Neural progenitor cell (in vitro differentiated cells): ENCODE results near the gene PEAK1. TPM values are rescaled to one million over a fixed set of nuclear protein-coding genes. Genes with fewer than 3 reads are reported as not detected.

Source experiments
- DNase-seq: peaks from one replicate; pipeline ENCODE4 v3.0.0-alpha.2; 2016; ENCODE audit warnings: low spot score
- H2AFZ ChIP-seq: fragments of 200-600 bp; sonication (generic); replicated peaks from 2 replicates; pipeline ENCODE4 v1.6.1; 2016; ENCODE audit warnings: antibody characterized with exemption
- H3F3A ChIP-seq: fragments of 200-600 bp; sonication (generic); 2 replicates; pipeline ENCODE4 v1.6.1; 2016; ENCODE audit warnings: antibody characterized with exemption, low read depth
- H3K27ac ChIP-seq: fragments of 200-600 bp; sonication (generic); 2 replicates; pipeline ENCODE4 v1.5.1; 2016; ENCODE audit warnings: mild to moderate bottlenecking
- H3K27me3 ChIP-seq: fragments of 200-600 bp; sonication (generic); 2 replicates; pipeline ENCODE4 v1.6.1; 2016; ENCODE audit warnings: mild to moderate bottlenecking, moderate library complexity
- H3K36me3 ChIP-seq: fragments of 200-600 bp; sonication (generic); 2 replicates; pipeline ENCODE4 v1.5.1; 2016
- H3K4me1 ChIP-seq: fragments of 200-600 bp; sonication (generic); 2 replicates; pipeline ENCODE4 v1.6.1; 2016; ENCODE audit warnings: mixed run types
- H3K4me2 ChIP-seq: fragments of 200-600 bp; sonication (generic); 2 replicates; pipeline ENCODE4 v1.6.1; 2016
- H3K4me3 ChIP-seq: fragments of 200-600 bp; sonication (generic); 2 replicates; pipeline ENCODE4 v1.5.1; 2016
- H3K79me2 ChIP-seq: fragments of 200-600 bp; sonication (generic); 2 replicates; pipeline ENCODE4 v1.6.1; 2016; ENCODE audit warnings: low read depth
- H3K9ac ChIP-seq: fragments of 200-600 bp; sonication (generic); 2 replicates; pipeline ENCODE4 v1.6.1; 2016
- H3K9me3 ChIP-seq: fragments of 200-600 bp; sonication (generic); 2 replicates; pipeline ENCODE4 v1.5.1; 2016; ENCODE audit warnings: low read depth
- H4K20me1 ChIP-seq: fragments of 200-600 bp; sonication (generic); 2 replicates; pipeline ENCODE4 v1.6.1; 2016; ENCODE audit warnings: low read depth
- H3K27ac Mint-ChIP-seq: 3 replicates; pipeline ENCODE4 v1.8.0; 2021; ENCODE audit warnings: mixed read lengths
- H3K27me3 Mint-ChIP-seq: 2 replicates; pipeline ENCODE4 v1.8.0; 2022; ENCODE audit warnings: low read depth, mild to moderate bottlenecking, inconsistent platforms, moderate library complexity, mixed read lengths; ENCODE audit not compliant: insufficient read depth
- H3K36me3 Mint-ChIP-seq: 3 replicates; pipeline ENCODE4 v1.8.0; 2021; ENCODE audit warnings: mixed read lengths
- H3K4me1 Mint-ChIP-seq: 3 replicates; pipeline ENCODE4 v1.8.0; 2021; ENCODE audit warnings: mixed read lengths
- H3K4me3 Mint-ChIP-seq: 3 replicates; pipeline ENCODE4 v1.8.0; 2021; ENCODE audit warnings: mild to moderate bottlenecking, moderate library complexity, mixed read lengths
- H3K9me3 Mint-ChIP-seq: 3 replicates; pipeline ENCODE4 v1.8.0; 2020; ENCODE audit warnings: mixed read lengths
- CTCF ChIP-seq: fragments of 200-600 bp; sonication (generic); IDR thresholded peaks from 2 replicates; pipeline ENCODE4 v1.5.1; 2017; ENCODE audit warnings: antibody characterized with exemption, mild to moderate bottlenecking
- EZH2 ChIP-seq: fragments of 200-600 bp; sonication (generic); IDR thresholded peaks from 2 replicates; pipeline ENCODE4 v1.6.1; 2017; ENCODE audit warnings: antibody characterized with exemption, mild to moderate bottlenecking, moderate library complexity
- EZH2phosphoT487 ChIP-seq: fragments of 200-600 bp; sonication (generic); IDR thresholded peaks from 2 replicates; pipeline ENCODE4 v1.6.1; 2017; ENCODE audit warnings: antibody characterized with exemption
- total RNA-seq: library from RNA; depleted of rRNA; stranded (reverse); fragments of >200 nt; gene quantifications from 2 replicates; pipeline ENCODE4 v1.2.3, GENCODE V29; 2015; ENCODE audit warnings: low replicate concordance

The PEAK1 gene
- total RNA-seq, 1 donor from 2014 or later = 30.9 TPM

GRCh38 chr15:77064063-77064462, 355.8 kb downstream of the PEAK1 start:
- Histone ChIP-seq H3K27me3 (no peaks in the 10 kb centered on the region), H3K79me2 (peaks cover 100% of the 10 kb centered on the region), H3K4me3 (no peak overlapping the region), H3K9me3 (no peaks in the 10 kb centered on the region), H2AFZ (no peak overlapping the region), H3F3A (peaks cover 8% of the 10 kb centered on the region), H4K20me1 (peaks cover 99% of the 10 kb centered on the region), H3K27ac (no peak overlapping the region), H3K9ac (no peak overlapping the region), H3K36me3 (no peaks in the 10 kb centered on the region), H3K4me2 (no peak overlapping the region), H3K4me1 (peaks cover 34% of the 10 kb centered on the region)
- Mint-ChIP-seq H3K4me3 (no peak overlapping the region), H3K27ac (no peak overlapping the region), H3K36me3 (peaks cover 14% of the 10 kb centered on the region), H3K9me3 (no peaks in the 10 kb centered on the region), H3K4me1 (peaks cover 47% of the 10 kb centered on the region), H3K27me3 (no peaks in the 10 kb centered on the region)
- no peak for DNase-seq
- TF ChIP-seq CTCF (no peak), EZH2 (no peak), EZH2phosphoT487 (no peak)

- H3K36me3 Mint-ChIP-seq = peaks cover 12% of the 10 kb centered on the region
- peaks cover 44% of the 10 kb centered on the region for H3K4me1 Mint-ChIP-seq
- H3F3A ChIP-seq = peaks cover 8% of the 10 kb centered on the region
- no peaks in the 10 kb centered on the region for H3K9me3 ChIP-seq
- H3K27me3 ChIP-seq = no peaks in the 10 kb centered on the region
- H2AFZ ChIP-seq = no peak overlapping the region
- TF ChIP-seq CTCF (no peak), EZH2 (no peak), EZH2phosphoT487 (no peak)
- no peak overlapping the region for H3K4me3 Mint-ChIP-seq
- H3K36me3 ChIP-seq = no peaks in the 10 kb centered on the region
- no peak overlapping the region for H3K4me2 ChIP-seq
- H3K4me3 ChIP-seq = no peak overlapping the region
- no peak for DNase-seq
- no peak overlapping the region for H3K27ac ChIP-seq
- peaks cover 98% of the 10 kb centered on the region for H4K20me1 ChIP-seq
- no peaks in the 10 kb centered on the region for H3K9me3 Mint-ChIP-seq
- H3K27ac Mint-ChIP-seq = no peak overlapping the region
- H3K9ac ChIP-seq = no peak overlapping the region
- peaks cover 100% of the 10 kb centered on the region for H3K79me2 ChIP-seq
- H3K27me3 Mint-ChIP-seq = no peaks in the 10 kb centered on the region
- H3K4me1 ChIP-seq = peaks cover 34% of the 10 kb centered on the region
Measured at GRCh38 chr15:77063249-77063648, 356.7 kb downstream of the PEAK1 start.

- H3K4me1 Mint-ChIP-seq = peaks cover 31% of the 10 kb centered on the region
- peaks cover 98% of the 10 kb centered on the region for H4K20me1 ChIP-seq
- no peak for DNase-seq
Measured at GRCh38 chr15:77060546-77060945, 359.4 kb downstream of the PEAK1 start.

More at GRCh38 chr15:77060546-77060945, 359.4 kb downstream of the PEAK1 start:
- TF ChIP-seq EZH2phosphoT487 (no peak), CTCF (no peak), EZH2 (no peak)
- no peaks in the 10 kb centered on the region for H3K9me3 Mint-ChIP-seq
- H3K4me2 ChIP-seq = no peak overlapping the region
- H3K4me1 ChIP-seq = peaks cover 23% of the 10 kb centered on the region
- no peak overlapping the region for H3K4me3 ChIP-seq
- no peak overlapping the region for H3K27ac ChIP-seq
- H3K36me3 ChIP-seq = peaks cover 5% of the 10 kb centered on the region
- H3F3A ChIP-seq = peaks cover 7% of the 10 kb centered on the region
- no peaks in the 10 kb centered on the region for H3K27me3 ChIP-seq
- no peaks in the 10 kb centered on the region for H3K27me3 Mint-ChIP-seq
- no peak overlapping the region for H3K27ac Mint-ChIP-seq
- H2AFZ ChIP-seq = no peak overlapping the region
- no peak overlapping the region for H3K4me3 Mint-ChIP-seq
- H3K9ac ChIP-seq = no peak overlapping the region
- peaks cover 100% of the 10 kb centered on the region for H3K79me2 ChIP-seq
- H3K36me3 Mint-ChIP-seq = no peaks in the 10 kb centered on the region
- no peaks in the 10 kb centered on the region for H3K9me3 ChIP-seq
